ENCODE measurements around the gene IL17A. TPM values are rescaled to one million over a fixed set of nuclear protein-coding genes. Genes with fewer than 3 reads are reported as not detected.

The IL17A gene
- not detected for total RNA-seq
- polyA plus RNA-seq = not detected
- long read RNA-seq, donor 1 = 0 reads
- long read RNA-seq, donor 2 = 0 reads

DNA sequence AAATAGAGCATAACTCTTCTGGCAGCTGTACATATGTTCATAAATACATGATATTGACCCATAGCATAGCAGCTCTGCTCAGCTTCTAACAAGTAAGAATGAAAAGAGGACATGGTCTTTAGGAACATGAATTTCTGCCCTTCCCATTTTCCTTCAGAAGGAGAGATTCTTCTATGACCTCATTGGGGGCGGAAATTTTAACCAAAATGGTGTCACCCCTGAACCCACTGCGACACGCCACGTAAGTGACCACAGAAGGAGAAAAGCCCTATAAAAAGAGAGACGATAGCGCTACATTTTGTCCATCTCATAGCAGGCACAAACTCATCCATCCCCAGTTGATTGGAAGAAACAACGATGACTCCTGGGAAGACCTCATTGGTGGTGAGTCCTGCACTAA is at the start of gene IL17A:
Gene IL17A (plus strand): TSS at position 301 of the 400 bp plus-strand sequence. CDS start 57 bp downstream, at position 358.
- no peak within 1 kb of the TSS for H3K4me3 ChIP-seq
- no peaks in the 10 kb centered on the region for H3K4me1 ChIP-seq
- no peak within 1 kb of the TSS for H3K27ac ChIP-seq
- peaks cover 0 to 55% (median 3%) of the 10 kb centered on the region in 7 donors for H3K27me3 ChIP-seq (replicated peaks in 1 of 7)
- no peak for TF ChIP-seq POLR2A (IDR thresholded peaks at IDR 0.05)
- no peak for TF ChIP-seq POLR2AphosphoS5 (IDR thresholded peaks at IDR 0.05)
- TF ChIP-seq, protein P1, sequence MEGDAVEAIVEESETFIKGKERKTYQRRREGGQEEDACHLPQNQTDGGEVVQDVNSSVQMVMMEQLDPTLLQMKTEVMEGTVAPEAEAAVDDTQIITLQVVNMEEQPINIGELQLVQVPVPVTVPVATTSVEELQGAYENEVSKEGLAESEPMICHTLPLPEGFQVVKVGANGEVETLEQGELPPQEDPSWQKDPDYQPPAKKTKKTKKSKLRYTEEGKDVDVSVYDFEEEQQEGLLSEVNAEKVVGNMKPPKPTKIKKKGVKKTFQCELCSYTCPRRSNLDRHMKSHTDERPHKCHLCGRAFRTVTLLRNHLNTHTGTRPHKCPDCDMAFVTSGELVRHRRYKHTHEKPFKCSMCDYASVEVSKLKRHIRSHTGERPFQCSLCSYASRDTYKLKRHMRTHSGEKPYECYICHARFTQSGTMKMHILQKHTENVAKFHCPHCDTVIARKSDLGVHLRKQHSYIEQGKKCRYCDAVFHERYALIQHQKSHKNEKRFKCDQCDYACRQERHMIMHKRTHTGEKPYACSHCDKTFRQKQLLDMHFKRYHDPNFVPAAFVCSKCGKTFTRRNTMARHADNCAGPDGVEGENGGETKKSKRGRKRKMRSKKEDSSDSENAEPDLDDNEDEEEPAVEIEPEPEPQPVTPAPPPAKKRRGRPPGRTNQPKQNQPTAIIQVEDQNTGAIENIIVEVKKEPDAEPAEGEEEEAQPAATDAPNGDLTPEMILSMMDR (IDR thresholded peaks at IDR 0.05 in 8 of 11, conservative IDR thresholded peaks at IDR 0.05 in 3 of 11) = no peak
- H3K9me3 ChIP-seq = no peaks in the 10 kb centered on the region
- no peak for DNase-seq
- 89 to 97% (median 94%) methylated on average over 7 of the region's 7 CpGs for WGBS, 5 donors
- no peaks in the 10 kb centered on the region for H3K36me3 ChIP-seq
- intact Hi-C loops (cut with DNase I; ENCODE audit: low total_unique reads) = no loop called here

DNA sequence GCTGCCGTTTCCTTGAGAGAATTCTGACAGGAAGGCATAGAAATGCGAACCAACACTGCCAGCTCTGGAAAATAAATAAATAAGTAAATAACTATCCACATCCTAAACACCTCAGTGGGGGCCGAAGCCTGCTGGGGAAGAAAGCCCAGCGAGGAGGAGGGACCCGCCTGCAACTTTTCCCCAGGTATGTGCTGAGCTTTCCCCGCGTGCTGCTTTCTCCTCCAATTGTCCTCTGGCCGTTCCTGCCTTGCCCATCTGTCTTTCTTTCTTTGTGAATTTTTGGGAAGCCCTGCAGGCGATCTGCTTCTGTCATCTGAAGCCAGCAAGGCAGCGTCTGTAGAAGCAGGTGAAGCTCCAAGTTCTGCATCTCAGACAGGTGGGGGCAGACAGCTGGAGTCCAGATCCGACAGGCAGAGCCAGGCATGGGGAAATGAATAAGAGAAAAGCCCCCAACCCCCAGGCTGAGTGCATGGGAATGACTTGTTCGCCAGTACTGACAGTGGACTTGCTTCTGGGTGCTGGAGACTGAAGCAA is 49.2 kb upstream of the IL17A start:
- Histone ChIP-seq H3K36me3 (no peaks in the 10 kb centered on the region), H3K4me1 (no peaks in the 10 kb centered on the region), H3K4me3 (no peak overlapping the region), H3K27ac (no peak overlapping the region), H3K9me3 (no peaks in the 10 kb centered on the region), H3K27me3 (replicated peaks in 1 of 7) (no peaks in the 10 kb centered on the region)
- DNase-seq = no peak
- intact Hi-C loops (cut with DNase I; ENCODE audit: low total_unique reads) = no loop called here
- TF ChIP-seq POLR2A (IDR thresholded peaks at IDR 0.05) (no peak), POLR2AphosphoS5 (IDR thresholded peaks at IDR 0.05) (no peak)
- TF ChIP-seq, protein P1 (IDR thresholded peaks at IDR 0.05 in 8 of 11, conservative IDR thresholded peaks at IDR 0.05 in 3 of 11) = no peak
- WGBS, 5 donors = 74 to 85% (median 78%) methylated on average over 12 of the region's 12 CpGs

DNA sequence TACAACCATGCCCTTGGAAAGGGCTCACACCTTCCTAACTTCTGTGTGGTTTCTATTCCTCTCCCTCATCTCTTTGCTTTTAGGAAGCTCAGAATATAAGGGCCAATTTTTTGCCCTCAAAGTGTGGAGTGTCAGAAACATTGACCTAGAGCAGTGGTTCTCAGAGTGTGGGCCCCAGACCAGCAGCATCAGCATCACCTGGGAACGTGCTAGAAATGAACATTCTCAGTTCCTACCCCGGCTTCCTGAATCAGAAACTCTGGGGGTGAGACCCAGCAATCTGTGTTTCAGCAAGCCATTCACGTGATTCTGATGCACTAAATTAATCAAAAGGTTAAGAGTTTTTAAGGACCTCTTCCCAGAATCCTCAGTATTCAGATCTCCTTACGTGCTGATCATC is 47.9 kb upstream of the IL17A start:
- intact Hi-C loops (cut with DNase I; ENCODE audit: low total_unique reads) = no loop called here
- H3K27ac ChIP-seq = no peak overlapping the region
- TF ChIP-seq, protein P1 (IDR thresholded peaks at IDR 0.05 in 8 of 11, conservative IDR thresholded peaks at IDR 0.05 in 3 of 11) = no peak
- no peak for TF ChIP-seq POLR2AphosphoS5 (IDR thresholded peaks at IDR 0.05)
- TF ChIP-seq POLR2A (IDR thresholded peaks at IDR 0.05) = no peak
- H3K9me3 ChIP-seq = no peaks in the 10 kb centered on the region
- no peaks in the 10 kb centered on the region for H3K27me3 ChIP-seq (replicated peaks in 1 of 7)
- DNase-seq = no peak
- H3K36me3 ChIP-seq = no peaks in the 10 kb centered on the region
- H3K4me3 ChIP-seq = no peak overlapping the region
- WGBS, 5 donors = 69 to 90% (median 78%) methylated on average over 4 of the region's 4 CpGs
- H3K4me1 ChIP-seq = no peaks in the 10 kb centered on the region

DNA sequence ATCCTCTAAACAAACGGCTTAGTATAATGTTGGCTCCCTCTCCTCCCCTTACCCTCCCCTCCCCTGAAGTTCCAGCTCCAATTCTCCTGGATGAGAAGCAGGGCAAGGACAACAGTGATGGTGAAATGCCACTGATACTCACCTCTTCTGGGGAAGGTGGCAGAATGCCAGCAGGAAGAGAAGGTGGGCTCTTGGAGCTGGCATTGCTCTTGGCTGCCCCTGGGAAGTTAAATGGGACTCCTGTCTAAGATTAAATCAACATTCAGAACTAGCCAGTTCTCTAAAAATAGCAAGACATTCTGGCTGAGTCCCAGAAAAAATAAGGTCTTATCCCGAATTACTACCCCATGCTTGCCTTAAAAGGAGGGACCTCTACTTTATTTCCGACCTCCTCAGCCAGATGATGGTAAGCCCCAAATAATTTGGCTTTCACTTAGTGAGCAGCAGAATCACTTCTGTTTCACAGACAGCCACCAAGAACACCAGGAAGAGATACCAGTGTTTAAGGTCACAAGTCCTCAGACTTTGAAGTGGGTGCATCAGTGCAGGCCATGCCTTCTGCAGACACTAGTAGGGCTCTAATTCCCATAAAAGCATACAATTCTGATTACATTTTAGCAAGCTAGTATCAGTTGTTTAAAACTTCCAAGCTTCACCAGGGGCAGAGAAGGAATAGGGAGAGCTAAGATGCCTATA is 46.0 kb upstream of the IL17A start:
- Histone ChIP-seq H3K4me1 (no peaks in the 10 kb centered on the region), H3K36me3 (no peaks in the 10 kb centered on the region), H3K27me3 (replicated peaks in 1 of 7) (peaks cover 0 to 18% (median 0%) of the 10 kb centered on the region in 7 donors), H3K9me3 (no peaks in the 10 kb centered on the region), H3K4me3 (no peak overlapping the region), H3K27ac (no peak overlapping the region)
- intact Hi-C loops (cut with DNase I; ENCODE audit: low total_unique reads) = no loop called here
- DNase-seq = no peak
- no peak for TF ChIP-seq POLR2AphosphoS5 (IDR thresholded peaks at IDR 0.05)
- WGBS, 5 donors = 50 to 73% (median 62%) methylated on average over 3 of the region's 3 CpGs

Measured in spleen (tissue), 13 donors.